ENCODE results near the gene SPIRE1.
"Not testable (repeated sequence)": the region's sequence is repeated elsewhere in the genome, so short reads cannot be mapped to it uniquely, and the experiment has no call there.

The SPIRE1 gene

GRCh38 chr18:12441475-12442034 is 216.4 kb downstream of the SPIRE1 start:
- DNase-seq, result no peak

- no peak for DNase-seq
Observed at GRCh38 chr18:12438257-12438656, 219.7 kb downstream of the SPIRE1 start.

- DNase-seq, result no peak
Observed at GRCh38 chr18:12435867-12436266, 222.0 kb downstream of the SPIRE1 start.

- DNase-seq, result no peak
Observed at GRCh38 chr18:12434541-12434929, 223.4 kb downstream of the SPIRE1 start.

DNA sequence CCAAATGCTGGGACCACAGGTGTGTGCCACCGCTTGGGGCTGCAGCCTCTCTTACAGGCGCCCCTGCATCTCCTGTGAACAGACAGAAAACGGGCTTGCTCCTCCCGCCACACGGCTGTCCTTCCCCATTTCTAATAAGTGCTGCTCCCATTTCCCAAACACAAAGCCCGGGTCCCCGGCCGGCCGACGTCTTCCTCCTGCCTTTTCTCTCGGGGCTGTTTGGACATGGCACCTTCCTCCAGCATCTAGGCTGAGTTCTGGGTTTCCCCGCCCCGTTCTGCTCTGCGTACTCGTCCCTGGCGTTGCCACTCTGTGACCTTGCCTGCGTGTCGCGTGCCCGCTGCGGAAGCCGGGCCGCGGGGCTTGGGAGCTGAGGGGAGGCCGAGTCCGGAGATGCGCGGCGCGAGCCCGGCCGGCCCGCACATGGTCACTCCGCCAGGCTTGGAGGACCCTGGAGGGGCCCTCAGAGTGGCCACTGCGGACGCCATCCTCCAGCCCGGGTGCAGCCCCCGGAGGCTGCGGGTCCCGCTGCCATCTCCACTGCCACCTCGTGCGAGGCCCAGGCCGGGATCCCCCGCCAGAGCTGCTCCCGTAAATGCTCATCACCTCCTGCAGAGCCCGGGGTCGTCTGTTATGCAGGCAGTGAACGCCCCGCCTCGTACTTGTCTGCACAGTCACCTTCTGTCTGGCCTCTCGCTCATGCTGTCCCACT is 223.9 kb downstream of the SPIRE1 start:
- DNase-seq, result no peak

DNA sequence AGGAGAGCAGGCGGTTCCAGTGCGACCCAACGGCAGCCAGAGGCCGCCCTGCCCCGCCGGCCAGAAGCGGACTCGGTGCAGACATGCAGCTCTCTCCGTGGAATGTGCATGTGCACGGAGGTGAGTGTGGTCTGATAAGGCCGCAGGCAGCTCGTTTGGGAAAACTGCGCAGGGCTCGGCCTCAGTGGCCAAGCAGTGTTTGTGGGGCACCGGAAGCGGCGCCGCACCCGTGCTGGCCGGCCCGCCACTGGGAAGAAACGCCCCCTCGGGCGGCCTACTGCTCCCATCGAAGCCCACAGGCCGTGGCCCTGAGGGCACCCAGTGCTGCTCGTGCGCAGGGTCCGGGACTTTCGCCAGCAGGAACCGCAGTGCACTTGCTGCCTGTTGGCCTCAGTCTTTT is 225.0 kb downstream of the SPIRE1 start:
- no peak for DNase-seq

GRCh38 chr18:12432196-12432595 is 225.7 kb downstream of the SPIRE1 start:
- no peak for DNase-seq

DNA sequence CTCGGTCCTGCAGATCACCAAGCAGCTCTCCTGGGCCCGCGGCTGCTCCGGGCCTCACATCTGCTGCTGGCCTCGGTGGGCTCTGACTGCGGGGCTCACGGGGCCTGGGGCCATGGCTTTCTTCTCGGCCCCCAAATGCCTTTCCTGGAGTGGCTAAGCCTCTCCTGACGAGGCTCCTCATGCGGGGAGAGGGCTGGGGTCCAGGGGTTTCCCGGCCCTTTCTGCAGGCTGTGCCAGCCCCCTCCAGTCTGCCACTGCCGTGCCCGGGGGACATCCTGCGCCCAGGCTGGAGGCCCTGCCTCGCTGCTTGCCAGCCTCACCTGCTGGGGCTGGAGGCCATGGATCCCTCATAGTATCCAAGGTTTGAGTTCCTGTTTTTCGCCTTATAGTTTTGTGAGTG is 226.3 kb downstream of the SPIRE1 start:
- no peak for DNase-seq

DNA sequence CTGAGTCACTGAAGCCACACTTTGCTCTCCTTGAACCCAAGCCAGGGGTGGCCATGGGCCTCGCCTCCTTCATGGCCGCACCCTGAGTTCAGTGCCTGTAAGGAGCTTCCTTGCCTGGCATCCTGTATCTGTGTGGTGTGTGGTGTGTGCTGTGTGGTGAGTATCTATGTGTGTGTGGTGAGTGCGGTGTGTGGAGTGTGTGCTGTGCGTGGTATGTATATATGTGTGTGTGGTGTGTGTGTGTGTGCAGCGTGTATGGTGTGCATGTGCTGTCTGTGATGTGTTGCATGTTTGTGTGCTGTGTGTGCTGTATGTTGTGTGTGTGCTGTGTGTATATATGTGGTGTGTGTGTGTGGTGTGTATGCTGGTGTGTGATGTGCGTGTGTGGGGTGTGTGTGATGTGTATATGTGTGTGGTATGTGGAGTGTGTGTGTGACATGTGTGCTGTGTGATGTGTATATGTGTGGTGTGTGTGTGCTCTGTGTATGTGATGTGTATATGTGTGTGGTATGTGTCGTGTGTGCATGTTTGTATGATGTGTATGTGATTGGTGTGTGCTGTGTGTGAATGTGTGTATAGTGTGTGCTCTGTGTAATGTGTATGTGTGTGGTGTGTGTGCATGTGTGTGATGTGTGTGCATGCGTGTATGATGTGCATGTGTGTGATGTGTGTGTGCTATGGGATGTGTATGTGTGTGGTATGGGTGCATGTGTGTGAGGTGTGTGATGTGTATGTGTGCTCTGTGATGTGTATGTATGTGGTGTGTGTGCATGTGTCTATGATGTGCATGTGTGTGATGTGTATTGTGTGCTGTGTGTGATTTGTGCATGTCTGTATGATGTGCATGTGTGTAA is 227.5 kb downstream of the SPIRE1 start:
- DNase-seq, result no peak

GRCh38 chr18:12429556-12429955 is 228.4 kb downstream of the SPIRE1 start:
- DNase-seq, result no peak

DNA sequence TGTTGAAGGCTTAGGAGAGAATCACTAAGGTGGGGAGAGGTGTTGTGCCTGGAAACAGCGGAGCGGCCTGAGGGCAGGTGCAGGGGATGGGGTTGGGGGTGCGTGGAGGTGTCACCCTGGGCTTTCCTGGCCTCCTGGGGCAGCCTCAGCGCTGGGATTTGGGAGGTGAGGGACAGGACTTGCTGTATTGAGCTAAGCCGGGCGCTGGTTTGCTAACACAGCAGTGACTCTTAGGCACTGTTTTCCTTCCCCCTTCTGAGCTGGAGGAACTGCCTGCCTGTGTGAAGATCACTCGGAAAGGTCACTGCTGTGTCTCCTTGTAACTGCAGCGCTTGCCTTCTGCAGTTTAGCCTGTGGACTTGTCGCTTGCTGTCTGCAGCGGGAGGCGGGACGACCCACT is 229.0 kb downstream of the SPIRE1 start:
- no peak for DNase-seq

GRCh38 chr18:12426924-12427323 is 231.0 kb downstream of the SPIRE1 start:
- DNase-seq, result no peak

DNA sequence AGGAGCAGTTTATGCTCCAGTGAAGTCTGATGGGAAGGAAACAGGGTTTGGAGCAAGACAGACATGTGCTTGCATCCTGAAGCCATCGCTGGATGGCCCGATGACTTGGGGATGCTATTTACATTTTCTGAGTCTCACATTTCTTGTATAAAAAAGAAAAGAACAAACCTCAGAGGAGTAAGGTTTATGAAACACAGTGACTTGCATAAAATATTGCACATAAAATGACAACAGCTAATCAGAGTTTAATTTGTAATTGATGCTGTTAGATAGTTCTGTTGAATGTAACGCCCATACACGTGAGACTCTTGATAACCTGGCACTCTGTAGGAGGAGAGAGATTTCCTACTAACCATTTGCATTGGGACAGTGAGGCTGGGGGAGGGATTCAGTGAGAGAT is 233.7 kb downstream of the SPIRE1 start:
- no peak for DNase-seq

DNA sequence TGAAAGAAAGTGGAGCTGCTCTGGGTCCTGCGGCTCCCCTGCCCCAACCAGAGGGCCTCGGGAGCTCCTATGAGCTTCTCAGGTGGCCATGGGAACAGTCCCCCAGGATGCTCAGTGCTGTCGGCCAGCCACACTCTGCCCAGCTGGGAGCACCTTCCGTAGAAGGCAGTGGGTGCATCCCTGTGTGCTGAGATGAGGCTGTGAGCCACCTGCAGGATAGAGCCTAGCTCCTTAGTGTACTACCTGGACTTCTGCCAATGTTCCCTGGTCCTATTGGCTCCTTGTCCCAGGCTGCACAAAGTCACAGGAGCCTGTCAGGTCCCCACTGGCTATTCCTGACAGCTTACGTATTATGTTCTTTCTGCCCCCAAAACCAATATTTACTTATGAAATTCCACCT is 234.1 kb downstream of the SPIRE1 start:
- no peak for DNase-seq

DNA sequence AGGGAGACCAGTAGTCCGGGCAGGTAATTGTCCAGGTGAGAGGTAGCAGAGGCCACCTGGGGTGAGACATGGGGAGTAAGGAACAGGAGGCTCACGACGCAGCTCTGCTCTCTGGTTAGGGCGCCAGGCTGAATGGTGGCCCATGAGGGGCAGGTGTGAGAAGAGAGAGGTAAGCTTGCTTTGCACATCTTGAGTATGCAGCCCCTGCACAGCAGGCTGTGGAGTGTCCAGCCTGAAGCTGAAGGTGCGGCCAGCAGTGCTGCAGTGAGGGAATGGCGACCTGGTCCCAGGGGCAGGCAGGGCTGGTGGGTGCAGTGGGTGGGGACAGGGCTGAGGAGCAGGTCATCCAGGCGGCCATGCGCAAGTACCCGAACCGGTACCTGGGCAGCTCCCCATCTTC is 234.5 kb downstream of the SPIRE1 start:
- no peak for DNase-seq

GRCh38 chr18:12422936-12423335 is 235.0 kb downstream of the SPIRE1 start:
- DNase-seq, result no peak

DNA sequence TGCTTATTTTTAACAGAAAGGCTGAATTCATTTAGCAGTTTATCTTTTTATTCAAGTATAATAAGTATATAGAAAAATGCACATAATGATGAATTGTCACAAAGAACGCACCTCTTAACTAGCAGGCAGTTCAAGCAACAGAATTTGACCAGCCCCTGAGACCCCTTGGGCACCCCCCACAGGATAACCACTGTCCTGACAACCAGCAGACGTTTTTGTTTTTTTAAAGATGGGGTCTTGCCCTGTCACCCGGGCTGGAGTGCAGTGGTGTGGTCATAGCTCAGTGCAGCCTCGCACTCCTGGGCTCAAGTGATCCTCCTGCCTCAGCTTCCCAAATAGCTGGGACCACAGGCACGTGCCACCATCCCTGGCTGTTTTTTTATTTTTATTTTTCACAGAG is 236.2 kb downstream of the SPIRE1 start:
- no peak for DNase-seq

- no peak for DNase-seq
Observed at GRCh38 chr18:12420821-12421421, 237.0 kb downstream of the SPIRE1 start.

DNA sequence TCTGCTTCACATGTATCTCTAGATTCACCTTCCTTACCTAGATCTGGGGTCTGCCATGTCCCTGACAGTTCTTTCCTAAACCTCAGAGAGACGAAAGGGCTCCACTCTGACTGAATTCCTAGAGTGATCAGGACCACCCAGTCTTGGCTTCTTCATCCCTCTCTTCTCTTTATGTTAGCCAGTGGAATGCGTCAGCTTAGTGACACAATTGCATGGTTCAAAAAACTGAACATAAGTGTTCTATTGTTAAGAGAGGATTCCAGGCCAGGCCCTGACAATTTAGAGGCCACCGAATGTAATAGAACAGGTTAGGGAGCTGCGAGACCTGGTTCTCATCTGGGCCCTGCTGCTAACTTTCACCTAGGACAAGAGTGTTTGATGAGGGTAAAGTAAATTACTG is 240.2 kb downstream of the SPIRE1 start:
- no peak for DNase-seq

GRCh38 chr18:12416098-12416729 is 241.7 kb downstream of the SPIRE1 start:
- no peak for DNase-seq

- no peak for DNase-seq
Observed at GRCh38 chr18:12411456-12411855, 246.5 kb downstream of the SPIRE1 start.

- not testable (repeated sequence) for DNase-seq
Observed at GRCh38 chr18:12410747-12411146, 247.2 kb downstream of the SPIRE1 start.

GRCh38 chr18:12410081-12410481 is 247.8 kb downstream of the SPIRE1 start:
- no peak for DNase-seq
